ENCODE results near the gene SMARCAL1. TPM values are rescaled to one million over a fixed set of nuclear protein-coding genes. Genes with fewer than 3 reads are reported as not detected.

Gene SMARCAL1
- total and polyA plus RNA-seq, 9 of the 15 experiments (the other 6 are each of a cell fraction or from before 2014, with no cell fraction given), result 8.2 to 27.9 (median 12.4) TPM

GRCh38 chr2:216371721-216372702 lies 40.3 kb upstream of the SMARCAL1 start, which contains the start of gene MARCHF4 (continued):
- TF ChIP-seq SAFB2 (IDR thresholded peaks at IDR 0.05; ENCODE audit: borderline replicate concordance, low read depth, low read length, severe bottlenecking) (no peak), ZNF584 (CRISPR knock-in tag; IDR thresholded peaks at IDR 0.05; ENCODE audit: low read depth) (no peak), RBM25 (IDR thresholded peaks at IDR 0.05; ENCODE audit: low read depth, low read length, severe bottlenecking) (no peak), ZNF280A (IDR thresholded peaks at IDR 0.05; ENCODE audit: low read depth, partially characterized antibody) (no peak), LCOR (CRISPR knock-in tag; IDR thresholded peaks at IDR 0.05) (peak; percentile 74; the same call in 1 of the 2 replicates), ELF2 (CRISPR knock-in tag; IDR thresholded peaks at IDR 0.05) (no peak), TRIM24 (IDR thresholded peaks at IDR 0.05) (no peak), ARID1B (IDR thresholded peaks at IDR 0.05) (no peak), CCNT2 (IDR thresholded peaks at IDR 0.05; ENCODE audit: borderline replicate concordance, extremely low read depth, insufficient read length, low read depth, low read length) (no peak), ZNF41 (CRISPR knock-in tag; conservative IDR thresholded peaks at IDR 0.05) (no peak), ZNF780A (CRISPR knock-in tag; IDR thresholded peaks at IDR 0.05) (no peak), SP1 (CRISPR knock-in tag; IDR thresholded peaks at IDR 0.05) (0 out of 2 replicates have a peak, but pooled peaks have one; percentile 29), RFX5 (IDR thresholded peaks at IDR 0.05; ENCODE audit: low read depth, low read length) (no peak), ARID3B (CRISPR knock-in tag; IDR thresholded peaks at IDR 0.05; ENCODE audit: borderline replicate concordance) (no peak), CUX1 (CRISPR knock-in tag; IDR thresholded peaks at IDR 0.05) (no peak), ZNF512 (tag; IDR thresholded peaks at IDR 0.05) (peak; percentile 63; the same call in 1 of the 2 replicates)

Measured in K562 (cell line).